Measurements from ENCODE around the gene FAM114A2. TPM values are rescaled to one million over a fixed set of nuclear protein-coding genes. Genes with fewer than 3 reads are reported as not detected.

FAM114A2 gene
- total RNA-seq, result 10 to 100 TPM; 25.0 to 25.9 TPM

- intact Hi-C loops (cut with micrococcal nuclease), result loop anchor here (1.0 to 2.0 kb wide), 4 partner anchors 34 to 902 kb away; partner anchors contain the start of genes CNOT8, MRPL22 and SAP30L
Measured at GRCh38 chr5:154038707-154039457, at the start of gene FAM114A2, which contains the start of gene MFAP3. Gene FAM114A2, minus strand, starts transcription at chr5:154038910. Its CDS starts 3,957 bp downstream, at chr5:154034953. Gene MFAP3, plus strand, starts transcription at chr5:154038967. Its CDS starts 10,756 bp downstream, at chr5:154049723.

GRCh38 chr5:154087260-154087659 is 48.5 kb upstream of the FAM114A2 start:
- DNase-seq, result no peak
- Mint-ChIP-seq H3K9me3 (no peaks in the 10 kb centered on the region), H3K27ac (no peak overlapping the region), H3K4me3 (no peak overlapping the region), H3K27me3 (ENCODE audit: low read depth) (peaks cover 10% of the 10 kb centered on the region), H3K36me3 (ENCODE audit: low read depth) (no peaks in the 10 kb centered on the region), H3K4me1 (ENCODE audit: low read depth) (no peaks in the 10 kb centered on the region)
- CTCF ChIA-PET, result interaction anchor here (1.3 kb wide), 3 partner anchors 11 to 19 kb away, joined by 3 to 5 read pairs (median 3); no protein-coding TSS in a partner anchor
- intact Hi-C loops (cut with micrococcal nuclease), result no loop called here

More at GRCh38 chr5:154038707-154039457, at the start of gene FAM114A2, which contains the start of gene MFAP3:
- Mint-ChIP-seq H3K27me3 (ENCODE audit: low read depth) (no peaks in the 10 kb centered on the region), H3K4me1 (ENCODE audit: low read depth) (peaks cover 44% of the 10 kb centered on the region), H3K27ac (peak within 1 kb of the TSS; percentile 92), H3K36me3 (ENCODE audit: low read depth) (peaks cover 5% of the 10 kb centered on the region), H3K4me3 (peak within 1 kb of the TSS; percentile 95), H3K9me3 (no peaks in the 10 kb centered on the region)
- CTCF ChIA-PET, result interaction anchor here (0.7 kb wide), 1 partner anchor 36 kb away, joined by 3 read pairs; no protein-coding TSS in a partner anchor
- peak; percentile 93 for DNase-seq

- H3K27ac Mint-ChIP-seq, result no peak overlapping the region
- intact Hi-C loops (cut with micrococcal nuclease), result no loop called here
- CTCF ChIA-PET, result interaction anchor here (1.0 to 1.3 kb wide), 4 partner anchors 10 to 318 kb away, joined by 3 to 5 read pairs (median 3); no protein-coding TSS in a partner anchor
- no peaks in the 10 kb centered on the region for H3K4me1 Mint-ChIP-seq (ENCODE audit: low read depth)
- no peak overlapping the region for H3K4me3 Mint-ChIP-seq
- H3K27me3 Mint-ChIP-seq (ENCODE audit: low read depth), result peaks cover 9% of the 10 kb centered on the region
- DNase-seq, result no peak
- no peaks in the 10 kb centered on the region for H3K36me3 Mint-ChIP-seq (ENCODE audit: low read depth)
- no peaks in the 10 kb centered on the region for H3K9me3 Mint-ChIP-seq
Measured at GRCh38 chr5:154086641-154087040, 47.9 kb upstream of the FAM114A2 start.

GRCh38 chr5:154086146-154086545 is 47.4 kb upstream of the FAM114A2 start:
- no peak overlapping the region for H3K27ac Mint-ChIP-seq

GRCh38 chr5:154084062-154084639 is 45.4 kb upstream of the FAM114A2 start:
- intact Hi-C loops (cut with micrococcal nuclease), result no loop called here
- Mint-ChIP-seq H3K27me3 (ENCODE audit: low read depth) (peaks cover 2% of the 10 kb centered on the region), H3K27ac (no peak overlapping the region), H3K4me3 (no peak overlapping the region), H3K36me3 (ENCODE audit: low read depth) (no peaks in the 10 kb centered on the region), H3K4me1 (ENCODE audit: low read depth) (no peaks in the 10 kb centered on the region), H3K9me3 (no peaks in the 10 kb centered on the region)
- CTCF ChIA-PET, result no interaction called here
- no peak for DNase-seq

More at GRCh38 chr5:154086146-154086545, 47.4 kb upstream of the FAM114A2 start:
- CTCF ChIA-PET, result interaction anchor here (1.0 to 1.3 kb wide), 3 partner anchors 10 to 318 kb away, joined by 3 read pairs; no protein-coding TSS in a partner anchor
- no peaks in the 10 kb centered on the region for H3K4me1 Mint-ChIP-seq (ENCODE audit: low read depth)
- no peak overlapping the region for H3K4me3 Mint-ChIP-seq
- no peaks in the 10 kb centered on the region for H3K36me3 Mint-ChIP-seq (ENCODE audit: low read depth)
- DNase-seq, result no peak
- H3K9me3 Mint-ChIP-seq, result no peaks in the 10 kb centered on the region
- intact Hi-C loops (cut with micrococcal nuclease), result no loop called here
- H3K27me3 Mint-ChIP-seq (ENCODE audit: low read depth), result peaks cover 6% of the 10 kb centered on the region

GRCh38 chr5:154081246-154081645 is 42.5 kb upstream of the FAM114A2 start:
- intact Hi-C loops (cut with micrococcal nuclease), result no loop called here
- Mint-ChIP-seq H3K9me3 (no peaks in the 10 kb centered on the region), H3K36me3 (ENCODE audit: low read depth) (no peaks in the 10 kb centered on the region), H3K4me1 (ENCODE audit: low read depth) (no peaks in the 10 kb centered on the region), H3K4me3 (no peak overlapping the region), H3K27ac (no peak overlapping the region), H3K27me3 (ENCODE audit: low read depth) (no peaks in the 10 kb centered on the region)
- DNase-seq, result no peak
- CTCF ChIA-PET, result interaction anchor here (0.6 to 2.1 kb wide), 3 partner anchors 9 to 324 kb away, joined by 3 to 8 read pairs (median 6); no protein-coding TSS in a partner anchor

GRCh38 chr5:154078272-154078671 is 39.6 kb upstream of the FAM114A2 start:
- no peaks in the 10 kb centered on the region for H3K36me3 Mint-ChIP-seq (ENCODE audit: low read depth)
- intact Hi-C loops (cut with micrococcal nuclease), result no loop called here
- H3K9me3 Mint-ChIP-seq, result no peaks in the 10 kb centered on the region
- no peaks in the 10 kb centered on the region for H3K27me3 Mint-ChIP-seq (ENCODE audit: low read depth)
- H3K27ac Mint-ChIP-seq, result no peak overlapping the region
- peaks cover 9% of the 10 kb centered on the region for H3K4me1 Mint-ChIP-seq (ENCODE audit: low read depth)
- no peak for DNase-seq
- H3K4me3 Mint-ChIP-seq, result no peak overlapping the region
- CTCF ChIA-PET, result interaction anchor here (1.5 kb wide), 1 partner anchor 327 kb away, joined by 5 read pairs; no protein-coding TSS in a partner anchor

- Mint-ChIP-seq H3K4me3 (no peak overlapping the region), H3K4me1 (ENCODE audit: low read depth) (peaks cover 9% of the 10 kb centered on the region), H3K9me3 (no peaks in the 10 kb centered on the region), H3K27ac (no peak overlapping the region), H3K27me3 (ENCODE audit: low read depth) (no peaks in the 10 kb centered on the region), H3K36me3 (ENCODE audit: low read depth) (no peaks in the 10 kb centered on the region)
- CTCF ChIA-PET, result interaction anchor here (1.5 kb wide), 1 partner anchor 328 kb away, joined by 5 read pairs; no protein-coding TSS in a partner anchor
- no peak for DNase-seq
- intact Hi-C loops (cut with micrococcal nuclease), result no loop called here
Measured at GRCh38 chr5:154077696-154078095, 39.0 kb upstream of the FAM114A2 start.

GRCh38 chr5:154076240-154076922 is 37.7 kb upstream of the FAM114A2 start:
- CTCF ChIA-PET, result interaction anchor here (1.1 to 5.4 kb wide), 4 partner anchors 10 to 330 kb away, joined by 3 to 113 read pairs (median 4); no protein-coding TSS in a partner anchor
- Mint-ChIP-seq H3K9me3 (no peaks in the 10 kb centered on the region), H3K27ac (no peak overlapping the region), H3K36me3 (ENCODE audit: low read depth) (no peaks in the 10 kb centered on the region), H3K27me3 (ENCODE audit: low read depth) (no peaks in the 10 kb centered on the region), H3K4me1 (ENCODE audit: low read depth) (peaks cover 11% of the 10 kb centered on the region), H3K4me3 (no peak overlapping the region)
- intact Hi-C loops (cut with micrococcal nuclease), result no loop called here
- DNase-seq, result no peak

GRCh38 chr5:154072414-154073171 is 33.9 kb upstream of the FAM114A2 start:
- intact Hi-C loops (cut with micrococcal nuclease), result loop anchor here (1.0 to 2.0 kb wide), 9 partner anchors 34 to 568 kb away; partner anchors contain the start of genes FAM114A2, MFAP3 and SAP30L
- CTCF ChIA-PET, result interaction anchor here (0.5 to 5.4 kb wide), 56 partner anchors 9 to 914 kb away, joined by 3 to 113 read pairs (median 4); partner anchors contain the start of gene GALNT10
- peak; percentile 91 for DNase-seq
- H3K4me1 Mint-ChIP-seq (ENCODE audit: low read depth), result peaks cover 11% of the 10 kb centered on the region
- H3K27me3 Mint-ChIP-seq (ENCODE audit: low read depth), result no peaks in the 10 kb centered on the region
- H3K36me3 Mint-ChIP-seq (ENCODE audit: low read depth), result no peaks in the 10 kb centered on the region
- H3K4me3 Mint-ChIP-seq, result no peak overlapping the region
- no peak overlapping the region for H3K27ac Mint-ChIP-seq
- no peaks in the 10 kb centered on the region for H3K9me3 Mint-ChIP-seq

- no peak for DNase-seq
- no peaks in the 10 kb centered on the region for H3K36me3 Mint-ChIP-seq (ENCODE audit: low read depth)
- H3K9me3 Mint-ChIP-seq, result no peaks in the 10 kb centered on the region
- H3K4me3 Mint-ChIP-seq, result no peak overlapping the region
- H3K27ac Mint-ChIP-seq, result no peak overlapping the region
- CTCF ChIA-PET, result interaction anchor here (0.6 to 5.4 kb wide), 51 partner anchors 8 to 644 kb away, joined by 3 to 113 read pairs (median 4); partner anchors contain the start of gene GALNT10
- H3K27me3 Mint-ChIP-seq (ENCODE audit: low read depth), result no peaks in the 10 kb centered on the region
- peaks cover 11% of the 10 kb centered on the region for H3K4me1 Mint-ChIP-seq (ENCODE audit: low read depth)
- intact Hi-C loops (cut with micrococcal nuclease), result loop anchor here (1.0 to 2.0 kb wide), 10 partner anchors 33 to 569 kb away; partner anchors contain the start of genes FAM114A2, MFAP3 and SAP30L
Measured at GRCh38 chr5:154071799-154072413, 33.2 kb upstream of the FAM114A2 start.

All from activated naive CD4-positive, alpha-beta T cell treated with anti-CD3 and anti-CD28 coated beads for 36 hours (primary cell).